Measurements from ENCODE around the gene NLRP14.

The NLRP14 gene

GRCh38 chr11:7050191-7050590 is 29.9 kb downstream of the NLRP14 start:
- no peak for DNase-seq (ENCODE audit: low read depth in 1 of 2, low spot score in 1 of 2)

DNA sequence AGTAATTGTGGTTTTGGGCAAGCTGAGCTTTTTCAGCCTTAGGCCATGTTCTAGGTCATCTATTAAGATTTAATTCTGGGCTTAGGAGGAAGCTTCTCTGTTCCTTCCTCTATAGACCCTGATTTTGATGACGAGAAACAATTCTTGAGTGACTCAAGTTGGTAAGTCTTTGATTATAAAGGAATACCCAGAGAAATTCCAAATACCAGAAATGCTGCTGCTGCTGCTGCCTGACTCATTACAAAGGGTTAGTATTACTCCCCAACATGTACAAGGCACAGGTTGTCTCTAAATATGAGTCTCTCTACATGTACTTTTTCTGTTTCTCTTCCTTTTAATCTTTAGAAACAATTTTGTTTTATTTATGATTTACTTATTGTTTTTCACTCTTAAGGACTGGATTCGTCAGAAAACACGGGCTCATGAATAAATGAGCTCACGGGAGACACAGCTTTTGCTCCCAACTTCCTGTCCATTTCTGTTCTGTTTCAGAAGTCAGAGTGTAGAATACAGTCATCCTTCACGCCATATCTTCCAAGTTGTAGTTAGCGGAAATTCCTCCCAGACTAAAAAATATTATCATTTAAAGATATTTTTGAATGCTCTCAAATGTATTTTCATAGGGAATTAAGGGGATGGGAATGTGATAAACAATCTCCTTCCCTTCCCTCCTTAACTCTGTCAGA is 36.7 kb downstream of the NLRP14 start:
- no peak for DNase-seq (ENCODE audit: low read depth in 1 of 2, low spot score in 1 of 2)

DNA sequence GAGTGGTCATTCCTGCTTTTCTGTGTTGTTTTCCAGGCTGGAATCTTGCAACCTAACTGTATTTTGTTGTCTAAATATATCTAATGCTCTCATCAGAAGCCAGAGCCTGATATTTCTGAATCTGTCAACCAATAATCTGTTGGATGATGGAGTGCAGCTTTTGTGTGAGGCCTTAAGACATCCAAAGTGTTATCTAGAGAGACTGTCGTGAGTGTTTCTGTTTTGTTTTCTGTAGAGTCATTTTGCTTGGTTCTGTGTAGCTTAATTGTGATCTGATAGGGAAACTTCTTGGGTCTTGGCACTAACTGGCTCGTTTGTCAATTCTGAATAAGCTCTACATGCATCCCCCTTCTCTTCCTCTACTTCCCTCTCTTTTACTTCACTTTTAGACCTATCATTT is 37.4 kb downstream of the NLRP14 start:
- DNase-seq (ENCODE audit: low read depth in 1 of 2, low spot score in 1 of 2): no peak

DNA sequence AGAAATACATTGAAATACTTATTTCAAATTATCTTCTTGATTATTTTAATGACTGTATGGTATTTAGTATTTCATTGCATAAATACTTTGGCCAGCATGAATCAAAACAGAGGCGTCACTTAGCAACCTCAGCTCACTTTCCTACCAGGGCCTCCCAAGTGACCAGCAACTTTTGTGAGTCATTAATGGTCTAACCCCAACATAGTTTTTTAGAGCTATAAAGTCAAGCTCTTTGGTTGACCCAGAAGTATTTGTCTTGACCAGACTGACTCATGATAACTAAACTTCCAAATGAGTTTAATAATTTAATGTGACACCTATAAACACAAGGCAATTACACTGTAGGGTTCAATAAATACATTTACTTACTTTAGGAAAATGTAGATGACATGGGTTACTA is 40.6 kb downstream of the NLRP14 start:
- no peak for DNase-seq (ENCODE audit: low read depth in 1 of 2, low spot score in 1 of 2)

- DNase-seq (ENCODE audit: low read depth in 1 of 2, low spot score in 1 of 2): no peak
Measured at GRCh38 chr11:7062534-7062933, 42.3 kb downstream of the NLRP14 start.

GRCh38 chr11:7072401-7073028 is 52.2 kb downstream of the NLRP14 start:
- no peak for DNase-seq (ENCODE audit: low read depth in 1 of 2, low spot score in 1 of 2)

- no peak for DNase-seq (ENCODE audit: low read depth in 1 of 2, low spot score in 1 of 2)
Measured at GRCh38 chr11:7077101-7077500, 56.8 kb downstream of the NLRP14 start.

DNA sequence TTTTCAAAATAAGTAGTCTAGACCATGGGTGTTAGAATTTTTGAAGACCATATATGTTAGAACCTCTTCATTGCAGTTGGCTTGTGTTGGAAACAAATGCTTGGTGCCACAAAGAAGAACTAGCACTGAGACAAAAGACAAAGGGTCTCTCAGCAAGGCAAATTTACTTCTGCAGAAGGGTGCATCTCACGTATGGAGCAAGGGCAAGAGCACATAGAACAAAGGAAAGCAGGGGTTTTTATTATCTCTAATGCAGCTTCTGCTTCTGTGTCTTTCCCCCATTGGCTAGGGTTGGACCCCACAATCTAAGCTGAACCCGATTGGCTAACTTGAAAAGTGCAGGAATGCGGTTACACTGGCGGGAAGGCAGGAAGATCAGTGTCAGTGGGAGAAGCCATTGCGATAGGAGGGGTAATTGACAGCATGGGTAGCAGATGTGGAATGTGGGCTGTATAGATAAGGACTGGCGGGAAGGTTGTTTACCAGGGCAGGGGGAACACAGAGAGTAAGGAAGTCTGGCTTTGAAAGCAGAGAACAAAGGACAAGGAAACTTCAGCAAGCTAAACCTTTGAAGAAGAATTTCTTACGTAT is 59.4 kb downstream of the NLRP14 start:
- no peak for DNase-seq (ENCODE audit: low read depth in 1 of 2, low spot score in 1 of 2)

DNA sequence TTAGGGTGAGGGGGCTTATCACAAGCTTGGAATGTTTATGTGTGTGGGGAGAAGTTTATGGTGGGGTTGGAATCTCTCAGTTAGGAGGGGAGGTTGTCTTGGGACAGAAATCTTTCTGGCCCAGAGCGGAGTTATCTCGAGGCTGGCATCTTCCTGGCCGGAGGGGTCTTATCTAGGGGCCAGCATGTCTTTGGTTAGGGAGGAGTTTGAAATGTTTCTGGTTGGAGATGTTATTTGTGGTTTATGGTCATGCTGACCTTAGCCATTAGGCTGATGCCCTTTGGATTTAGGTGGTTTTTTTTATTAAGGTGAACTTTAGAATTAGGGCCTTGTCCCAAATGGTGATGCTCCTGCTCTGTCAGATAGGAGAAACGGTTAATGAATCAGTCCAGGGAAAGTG is 60.6 kb downstream of the NLRP14 start:
- DNase-seq (ENCODE audit: low read depth in 1 of 2, low spot score in 1 of 2): no peak

- no peak for DNase-seq (ENCODE audit: low read depth in 1 of 2, low spot score in 1 of 2)
Measured at GRCh38 chr11:7081441-7081840, 61.2 kb downstream of the NLRP14 start.

GRCh38 chr11:7088921-7089320 is 68.6 kb downstream of the NLRP14 start, which contains the start of gene RBMXL2:
RBMXL2 (plus strand) TSS chr11:7088998; CDS start chr11:7089121, 123 bp downstream.
- DNase-seq (ENCODE audit: low read depth in 1 of 2, low spot score in 1 of 2): no peak

GRCh38 chr11:7089328-7090251 is 69.3 kb downstream of the NLRP14 start:
- no peak for DNase-seq (ENCODE audit: low read depth in 1 of 2, low spot score in 1 of 2)

DNA sequence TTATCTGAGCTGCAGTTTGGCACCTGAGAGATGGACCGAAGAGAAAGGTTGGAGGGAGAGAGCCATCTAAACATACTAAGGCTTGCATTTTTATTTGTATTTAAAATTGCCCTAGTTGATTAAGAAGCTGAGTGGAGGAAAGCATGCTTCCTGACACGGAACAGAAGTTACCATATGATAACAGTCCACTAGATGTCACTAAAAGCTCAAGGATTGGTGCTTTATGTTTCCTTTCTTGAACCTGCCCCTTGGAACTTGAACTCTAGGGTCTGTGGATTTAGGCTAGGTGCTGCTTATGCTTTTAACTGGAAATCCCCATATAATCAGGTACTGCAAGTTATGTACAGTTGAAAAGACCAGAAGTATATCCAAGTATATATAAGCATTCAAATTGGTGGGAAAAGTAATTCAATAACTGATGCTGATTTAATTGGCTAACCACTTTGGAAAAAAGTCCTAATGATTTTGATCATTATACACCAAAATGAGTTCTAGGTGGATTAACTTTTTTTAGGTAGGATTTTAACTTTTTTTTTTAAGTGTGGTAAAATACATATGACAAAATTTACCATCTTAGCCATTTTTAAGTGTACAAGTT is 78.1 kb downstream of the NLRP14 start:
- DNase-seq (ENCODE audit: low read depth in 1 of 2, low spot score in 1 of 2): no peak

GRCh38 chr11:7115780-7116179 is 95.5 kb downstream of the NLRP14 start:
- no peak for DNase-seq (ENCODE audit: low read depth in 1 of 2, low spot score in 1 of 2)

DNA sequence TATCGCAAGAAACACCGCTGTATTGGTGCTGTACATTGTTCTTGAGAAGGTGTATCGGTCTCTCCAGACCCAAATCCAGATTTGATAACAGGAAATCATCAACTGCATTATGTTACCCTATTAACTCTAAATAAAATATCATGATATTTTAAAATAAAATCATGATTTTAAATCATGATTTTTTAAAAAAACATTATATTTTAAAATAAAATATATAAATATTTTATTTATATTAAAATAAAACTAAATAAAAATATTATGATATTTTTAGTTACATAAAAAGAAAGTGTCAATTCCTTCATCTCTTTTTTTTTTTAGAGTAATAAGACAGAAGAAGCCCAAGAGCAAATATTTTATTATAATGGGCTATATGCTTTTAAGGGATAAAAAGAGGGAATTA is 96.1 kb downstream of the NLRP14 start:
- DNase-seq (ENCODE audit: low read depth in 1 of 2, low spot score in 1 of 2): no peak

All from stimulated activated CD4-positive, alpha-beta T cell treated with anti-CD3 and anti-CD28 coated beads, Interleukin-15, amount 100 ng/mL, for 1 hour (primary cell).